HepG2 (cell line): ENCODE results near the gene NOTO. TPM values are rescaled to one million over a fixed set of nuclear protein-coding genes. Genes with fewer than 3 reads are reported as not detected.
A peak's percentile ranks its signal among the peaks of the same experiment; 100 is the strongest.

Experiments used
- CAMTA2 ChIP-seq: sonication (generic); formaldehyde crosslinking; IDR thresholded peaks from 2 replicates; pipeline ENCODE4 v1.4.0; 2020; ENCODE audit warnings: mild to moderate bottlenecking, missing genetic modification reagents, borderline replicate concordance
- CEBPZ ChIP-seq: IDR thresholded peaks from 2 replicates; pipeline ENCODE4 v1.6.1; 2012; ENCODE audit warnings: low read length, improper control_type of control experiment
- DMTF1 ChIP-seq: sonication (generic); formaldehyde crosslinking; IDR thresholded peaks from 2 replicates; pipeline ENCODE4 v1.4.0; 2020; ENCODE audit warnings: mild to moderate bottlenecking, missing genetic modification reagents
- EHMT2 ChIP-seq: fragments of 200-600 bp; sonication (generic); IDR thresholded peaks from 2 replicates; pipeline ENCODE4 v1.7.0; 2017; ENCODE audit warnings: antibody characterized with exemption, low read depth, low read length, borderline replicate concordance
- GABPB1 ChIP-seq: IDR thresholded peaks from 2 replicates; pipeline ENCODE4 v1.6.1; 2016; ENCODE audit warnings: mild to moderate bottlenecking, missing genetic modification reagents, moderate library complexity, missing compliant biosample characterization
- GFI1 ChIP-seq: sonication (generic); formaldehyde crosslinking; IDR thresholded peaks from 2 replicates; pipeline ENCODE4 v1.5.0; 2020; ENCODE audit warnings: missing genetic modification reagents, mild to moderate bottlenecking, borderline replicate concordance
- MTA1 ChIP-seq: sonication (generic); formaldehyde crosslinking; IDR thresholded peaks from 2 replicates; pipeline ENCODE4 v1.4.0; 2020; ENCODE audit warnings: missing genetic modification reagents, mild to moderate bottlenecking, borderline replicate concordance
- NPAS2 ChIP-seq: sonication (generic); formaldehyde crosslinking; IDR thresholded peaks from 2 replicates; pipeline ENCODE4 v1.8.0; 2022; ENCODE audit warnings: mild to moderate bottlenecking, missing genetic modification reagents, borderline replicate concordance
- NRL ChIP-seq: sonication (generic); formaldehyde crosslinking; IDR thresholded peaks from 2 replicates; pipeline ENCODE4 v1.5.0; 2020; ENCODE audit warnings: missing genetic modification reagents, mild to moderate bottlenecking, moderate library complexity, borderline replicate concordance
- ONECUT2 ChIP-seq: sonication (generic); formaldehyde crosslinking; IDR thresholded peaks from 2 replicates; pipeline ENCODE4 v1.4.0; 2020; ENCODE audit warnings: missing genetic modification reagents
- SKI ChIP-seq: fragments of 450-650 bp; IDR thresholded peaks from one replicate; pipeline ENCODE4 v1.6.1; 2018; ENCODE audit warnings: mild to moderate bottlenecking; ENCODE audit not compliant: partially characterized antibody
- SRSF9 ChIP-seq: fragments of 200-400 bp; formaldehyde crosslinking; IDR thresholded peaks from 2 replicates; pipeline ENCODE4 v1.6.1; 2018; ENCODE audit warnings: borderline replicate concordance, mild to moderate bottlenecking, low read depth, low read length; ENCODE audit not compliant: insufficient read depth, poor library complexity, severe bottlenecking
- THAP11 ChIP-seq: IDR thresholded peaks from 2 replicates; pipeline ENCODE4 v1.6.1; 2016; ENCODE audit warnings: missing biosample characterization, missing genetic modification reagents
- ZBTB34 ChIP-seq: sonication (generic); formaldehyde crosslinking; IDR thresholded peaks from 2 replicates; pipeline ENCODE4 v1.8.0; 2022; ENCODE audit warnings: mild to moderate bottlenecking, missing genetic modification reagents
- ZNF207 ChIP-seq: fragments of 450-650 bp; IDR thresholded peaks from 2 replicates; pipeline ENCODE4 v1.6.1; 2016; ENCODE audit warnings: antibody characterized with exemption, borderline replicate concordance
- ZNF367 ChIP-seq: sonication (generic); formaldehyde crosslinking; IDR thresholded peaks from 2 replicates; pipeline ENCODE4 v1.4.0; 2020; ENCODE audit warnings: missing genetic modification reagents, borderline replicate concordance
- ZNF562 ChIP-seq: sonication (generic); formaldehyde crosslinking; IDR thresholded peaks from 2 replicates; pipeline ENCODE4 v1.8.0; 2022; ENCODE audit warnings: missing genetic modification reagents, borderline replicate concordance
- ZNF782 ChIP-seq: sonication (generic); formaldehyde crosslinking; IDR thresholded peaks from 2 replicates; pipeline ENCODE4 v1.4.0; 2020; ENCODE audit warnings: missing genetic modification reagents, mild to moderate bottlenecking, borderline replicate concordance
- ZUFSP ChIP-seq: sonication (generic); formaldehyde crosslinking; IDR thresholded peaks from 2 replicates; pipeline ENCODE4 v1.9.0; 2021; ENCODE audit warnings: missing genetic modification reagents, mild to moderate bottlenecking, borderline replicate concordance
- polyA plus RNA-seq, 8 experiments: library from polyadenylated mRNA; depleted of rRNA in 3 of 8; stranded (reverse) in 7 of 8; unstranded in 1 of 8; fragments of >200 nt; fragmentation: Illumina TruSeq in 4 of 8; extraction: Trizol in 4 of 8; gene quantifications; 2 replicates each; pipeline versions ENCODE4 v1.2.1 to v1.2.3, GENCODE V29; 2011 to 2016; ENCODE audit warnings: low read depth in 4 of 8, missing spikeins in 1 of 8, mixed read lengths in 1 of 8; ENCODE audit not compliant: insufficient read depth in 1 of 8
- total RNA-seq, 5 experiments: library from RNA; depleted of rRNA; stranded (reverse); fragments of >200 nt; fragmentation: Illumina TruSeq; extraction: Trizol; gene quantifications; 2 replicates each; pipeline ENCODE4 v1.2.3, GENCODE V29; 2016; ENCODE audit warnings: low read depth in 1 of 5

NOTO gene
- total and polyA plus RNA-seq, 2 of the 13 experiments (the other 11 are each of a cell fraction or from before 2014, with no cell fraction given) = not detected

- TF ChIP-seq ZNF367 (CRISPR knock-in tag) (no peak), GABPB1 (CRISPR knock-in tag) (peak; percentile 88), THAP11 (peak; percentile 81), NPAS2 (CRISPR knock-in tag) (no peak), ZNF562 (CRISPR knock-in tag) (no peak), SKI (no peak), ZNF207 (no peak), DMTF1 (peak; percentile 78; the same call in 1 of the 2 replicates), CEBPZ (no peak), ZBTB34 (no peak), ZNF782 (CRISPR knock-in tag) (peak; percentile 93; the same call in 1 of the 2 replicates), SRSF9 (no peak), ONECUT2 (no peak), NRL (0 out of 2 replicates have a peak, but pooled peaks have one; percentile 61), EHMT2 (no peak), ZUFSP (CRISPR knock-in tag) (no peak), CAMTA2 (no peak; the same call in 1 of the 2 replicates), GFI1 (CRISPR knock-in tag) (no peak; the same call in 1 of the 2 replicates), MTA1 (CRISPR knock-in tag) (peak; percentile 81; the same call in 1 of the 2 replicates)
These were observed 12.0 kb downstream of the NOTO start, which contains the start of gene SMYD5 (continued) for GRCh38 chr2:73214120-73215035.
